ENCODE results near the gene DYRK1A. TPM values are rescaled to one million over a fixed set of nuclear protein-coding genes. Genes with fewer than 3 reads are reported as not detected.

The DYRK1A gene
- total and polyA plus RNA-seq, 3 experiments from 2014 or later, result 3.7 to 69.6 (median 66.1) TPM

DNA sequence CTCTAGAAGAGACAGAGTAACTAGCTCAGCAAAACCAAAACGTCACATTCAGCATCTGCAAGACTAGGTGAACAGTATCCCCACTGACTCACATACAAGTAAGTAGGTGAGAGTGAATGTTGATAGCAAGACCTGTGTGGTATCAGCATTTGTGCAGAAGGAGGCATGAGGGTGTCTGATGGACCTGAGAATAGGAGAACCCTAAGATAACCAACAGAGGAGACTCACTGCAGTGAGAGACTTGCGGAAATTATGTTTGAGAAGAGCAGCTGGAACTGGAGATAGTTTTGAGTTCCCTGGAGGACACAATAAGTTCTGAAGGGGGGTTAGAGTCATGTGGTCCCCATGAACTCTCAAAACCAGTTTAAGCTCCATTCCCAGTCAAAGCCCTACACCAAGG, 59.1 kb downstream of the DYRK1A start:
- H3K27ac Mint-ChIP-seq, result peak overlapping the region in 3 of 8 donors; percentile 0 to 21 (median 3)
- no peaks in the 10 kb centered on the region for H3K36me3 ChIP-seq (ENCODE audit: insufficient read depth, low read length)
- H3K4me3 ChIP-seq (ENCODE audit: low read length), result no peak overlapping the region
- POLR2A ChIA-PET, result no interaction called here
- H3K27me3 ChIP-seq (ENCODE audit: insufficient read depth, low read length, poor library complexity, severe bottlenecking), result no peaks in the 10 kb centered on the region
- CTCF ChIA-PET, result no interaction called here
- no peak overlapping the region for H3K27ac ChIP-seq (ENCODE audit: low read depth, low read length)
- H3K4me1 ChIP-seq (ENCODE audit: insufficient read depth, low read length), result peaks cover 14% of the 10 kb centered on the region
- H3K4me3 Mint-ChIP-seq, result peak overlapping the region in 1 of 7 donors; percentile 4
- H3K36me3 Mint-ChIP-seq, result peaks cover 0 to 66% (median 19%) of the 10 kb centered on the region in 3 donors
- no peak for DNase-seq
- H3K4me1 Mint-ChIP-seq, result peaks cover 62 to 90% (median 88%) of the 10 kb centered on the region in 3 donors
- H3K27me3 Mint-ChIP-seq, result no peaks in the 10 kb centered on the region
- H3K9me3 Mint-ChIP-seq, result no peaks in the 10 kb centered on the region
- H3K9me3 ChIP-seq (ENCODE audit: low read length), result no peaks in the 10 kb centered on the region

DNA sequence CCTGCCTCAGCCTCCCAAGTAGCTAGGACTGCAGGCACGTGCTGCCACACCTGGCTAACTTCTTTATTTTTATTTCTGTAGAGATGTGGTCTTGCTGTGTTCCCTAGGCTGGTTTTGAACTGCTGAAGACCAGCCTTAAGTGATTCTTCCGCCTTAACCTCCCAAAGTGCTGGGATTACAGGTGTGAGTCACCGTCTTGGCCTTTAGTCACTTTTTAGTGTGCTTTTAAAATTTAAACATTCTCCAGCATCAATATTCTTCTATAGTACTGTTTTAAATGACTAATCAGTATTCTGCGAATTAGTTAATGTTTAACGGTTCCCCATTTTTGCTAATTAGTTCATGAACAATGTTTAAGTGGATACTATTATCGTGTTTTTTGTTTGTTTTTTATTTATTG, 60.6 kb downstream of the DYRK1A start:
- POLR2A ChIA-PET, result no interaction called here
- peaks cover 0 to 68% (median 20%) of the 10 kb centered on the region in 3 donors for H3K36me3 Mint-ChIP-seq

DNA sequence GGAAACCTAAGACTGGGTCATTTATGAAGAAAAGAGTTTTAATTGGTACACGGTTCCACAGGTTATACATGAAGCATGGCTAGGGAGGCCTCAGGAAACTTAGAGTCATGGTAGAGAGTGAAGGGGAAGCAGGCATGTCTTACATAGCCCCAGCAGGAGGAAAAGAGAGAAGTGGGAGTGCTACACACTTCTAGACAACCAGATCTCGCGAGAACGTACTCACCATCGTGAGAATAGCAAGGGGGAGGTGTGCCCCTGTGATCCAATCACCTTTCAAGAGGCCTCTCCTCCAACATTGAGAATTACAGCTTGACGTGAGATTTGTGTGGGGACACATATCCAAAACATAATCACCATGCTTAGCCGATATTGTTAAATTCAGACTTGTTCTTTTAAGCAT, 62.8 kb downstream of the DYRK1A start:
- no peak for DNase-seq
- Histone ChIP-seq H3K4me1 (ENCODE audit: insufficient read depth, low read length) (peaks cover 29% of the 10 kb centered on the region), H3K27ac (ENCODE audit: low read depth, low read length) (no peak overlapping the region), H3K9me3 (ENCODE audit: low read length) (no peaks in the 10 kb centered on the region), H3K4me3 (ENCODE audit: low read length) (no peak overlapping the region), H3K27me3 (ENCODE audit: insufficient read depth, low read length, poor library complexity, severe bottlenecking) (no peaks in the 10 kb centered on the region), H3K36me3 (ENCODE audit: insufficient read depth, low read length) (no peaks in the 10 kb centered on the region)
- Mint-ChIP-seq H3K27ac (peak overlapping the region in 5 of 8 donors; percentile 44 to 67 (median 48)), H3K27me3 (no peaks in the 10 kb centered on the region), H3K9me3 (no peaks in the 10 kb centered on the region), H3K4me3 (peak overlapping the region in 1 of 7 donors; percentile 16), H3K36me3 (peaks cover 0 to 53% (median 21%) of the 10 kb centered on the region in 3 donors), H3K4me1 (peaks cover 68 to 89% (median 88%) of the 10 kb centered on the region in 3 donors)
- ChIA-PET POLR2A (no interaction called here), CTCF (no interaction called here)

More for the DNA sequence above, 60.6 kb downstream of the DYRK1A start:
- Histone ChIP-seq H3K36me3 (ENCODE audit: insufficient read depth, low read length) (no peaks in the 10 kb centered on the region), H3K4me1 (ENCODE audit: insufficient read depth, low read length) (peaks cover 22% of the 10 kb centered on the region), H3K4me3 (ENCODE audit: low read length) (no peak overlapping the region), H3K9me3 (ENCODE audit: low read length) (no peaks in the 10 kb centered on the region), H3K27me3 (ENCODE audit: insufficient read depth, low read length, poor library complexity, severe bottlenecking) (no peaks in the 10 kb centered on the region), H3K27ac (ENCODE audit: low read depth, low read length) (no peak overlapping the region)
- CTCF ChIA-PET, result no interaction called here
- DNase-seq, result no peak
- no peak overlapping the region for H3K4me3 Mint-ChIP-seq
- peak overlapping the region in 3 of 8 donors; percentile 19 to 77 (median 38) for H3K27ac Mint-ChIP-seq
- peaks cover 69 to 90% (median 89%) of the 10 kb centered on the region in 3 donors for H3K4me1 Mint-ChIP-seq
- no peaks in the 10 kb centered on the region for H3K9me3 Mint-ChIP-seq
- no peaks in the 10 kb centered on the region for H3K27me3 Mint-ChIP-seq

DNA sequence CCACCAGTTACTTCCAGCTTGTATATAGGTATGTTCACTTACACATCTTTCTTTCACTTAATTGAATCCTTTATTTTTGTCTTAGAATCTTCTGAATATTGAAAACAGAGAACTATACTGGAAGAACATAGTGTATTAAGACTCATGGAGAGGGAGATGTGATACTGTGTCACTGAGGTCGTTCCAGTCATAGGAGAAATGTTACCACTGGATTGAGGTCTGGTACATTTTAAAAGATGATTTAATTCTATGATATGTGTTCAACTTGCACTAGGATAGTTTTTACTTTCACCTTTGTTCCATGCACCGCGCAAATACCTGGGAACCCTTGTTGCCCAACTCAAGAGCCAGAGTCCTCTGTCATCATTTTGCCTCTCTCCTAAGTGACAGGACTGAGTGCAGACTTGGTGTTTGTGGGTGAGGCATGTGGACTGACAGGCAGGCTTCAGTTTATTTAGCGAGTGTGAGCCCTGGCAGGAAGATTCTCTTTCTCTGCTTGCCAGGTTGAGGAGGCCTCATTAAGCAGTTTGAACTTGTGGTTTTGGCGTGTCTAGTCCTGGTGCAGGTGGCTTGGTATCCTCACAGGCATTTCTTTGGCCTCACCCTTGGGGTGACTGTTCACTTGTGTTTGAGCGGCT, 63.7 kb downstream of the DYRK1A start:
- Histone ChIP-seq H3K27me3 (ENCODE audit: insufficient read depth, low read length, poor library complexity, severe bottlenecking) (no peaks in the 10 kb centered on the region), H3K4me1 (ENCODE audit: insufficient read depth, low read length) (peaks cover 38% of the 10 kb centered on the region), H3K36me3 (ENCODE audit: insufficient read depth, low read length) (no peaks in the 10 kb centered on the region), H3K27ac (ENCODE audit: low read depth, low read length) (no peak overlapping the region), H3K9me3 (ENCODE audit: low read length) (no peaks in the 10 kb centered on the region), H3K4me3 (ENCODE audit: low read length) (no peak overlapping the region)
- Mint-ChIP-seq H3K9me3 (no peaks in the 10 kb centered on the region), H3K4me3 (peak overlapping the region in 4 of 7 donors; percentile 10 to 65 (median 20)), H3K4me1 (peaks cover 66 to 82% (median 82%) of the 10 kb centered on the region in 3 donors), H3K27ac (peak overlapping the region; percentile 29 to 79 (median 71)), H3K27me3 (no peaks in the 10 kb centered on the region), H3K36me3 (peaks cover 0 to 49% (median 21%) of the 10 kb centered on the region in 3 donors)
- ChIA-PET CTCF (interaction anchor here (2.0 kb wide), 1 partner anchor 21 kb away, joined by 5 read pairs; no protein-coding TSS in a partner anchor), POLR2A (no interaction called here)
- DNase-seq, result no peak

DNA sequence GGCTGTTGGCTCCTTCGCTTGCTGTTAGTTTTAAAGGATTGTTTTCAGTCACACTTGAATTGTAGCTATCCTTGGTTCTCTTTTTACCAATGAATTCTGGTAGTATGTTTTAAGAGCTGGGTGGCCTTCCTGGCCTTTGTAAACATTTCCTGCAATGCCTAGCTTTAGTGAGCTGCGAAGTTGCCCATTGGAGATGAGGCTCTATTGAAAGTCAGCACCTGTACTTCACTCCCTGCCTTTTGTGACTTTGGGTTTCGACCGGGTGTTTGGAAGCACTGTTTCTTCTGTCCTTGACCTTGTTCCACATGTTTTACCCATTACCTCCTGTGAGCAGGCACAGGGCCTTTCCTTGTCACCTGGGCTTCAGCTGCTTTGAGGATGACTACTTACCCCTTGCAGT, 64.7 kb downstream of the DYRK1A start:
- ChIA-PET CTCF (interaction anchor here (2.0 kb wide), 1 partner anchor 22 kb away, joined by 5 read pairs; no protein-coding TSS in a partner anchor), POLR2A (no interaction called here)
- Mint-ChIP-seq H3K27ac (peak overlapping the region in 7 of 8 donors; percentile 12 to 80 (median 73)), H3K9me3 (no peaks in the 10 kb centered on the region), H3K4me3 (peak overlapping the region in 3 of 7 donors; percentile 6 to 65 (median 6)), H3K36me3 (peaks cover 0 to 41% (median 15%) of the 10 kb centered on the region in 3 donors), H3K4me1 (peaks cover 59 to 74% (median 72%) of the 10 kb centered on the region in 3 donors), H3K27me3 (no peaks in the 10 kb centered on the region)
- Histone ChIP-seq H3K27ac (ENCODE audit: low read depth, low read length) (no peak overlapping the region), H3K4me1 (ENCODE audit: insufficient read depth, low read length) (peaks cover 47% of the 10 kb centered on the region), H3K9me3 (ENCODE audit: low read length) (no peaks in the 10 kb centered on the region), H3K36me3 (ENCODE audit: insufficient read depth, low read length) (no peaks in the 10 kb centered on the region), H3K4me3 (ENCODE audit: low read length) (no peak overlapping the region), H3K27me3 (ENCODE audit: insufficient read depth, low read length, poor library complexity, severe bottlenecking) (no peaks in the 10 kb centered on the region)
- no peak for DNase-seq

DNA sequence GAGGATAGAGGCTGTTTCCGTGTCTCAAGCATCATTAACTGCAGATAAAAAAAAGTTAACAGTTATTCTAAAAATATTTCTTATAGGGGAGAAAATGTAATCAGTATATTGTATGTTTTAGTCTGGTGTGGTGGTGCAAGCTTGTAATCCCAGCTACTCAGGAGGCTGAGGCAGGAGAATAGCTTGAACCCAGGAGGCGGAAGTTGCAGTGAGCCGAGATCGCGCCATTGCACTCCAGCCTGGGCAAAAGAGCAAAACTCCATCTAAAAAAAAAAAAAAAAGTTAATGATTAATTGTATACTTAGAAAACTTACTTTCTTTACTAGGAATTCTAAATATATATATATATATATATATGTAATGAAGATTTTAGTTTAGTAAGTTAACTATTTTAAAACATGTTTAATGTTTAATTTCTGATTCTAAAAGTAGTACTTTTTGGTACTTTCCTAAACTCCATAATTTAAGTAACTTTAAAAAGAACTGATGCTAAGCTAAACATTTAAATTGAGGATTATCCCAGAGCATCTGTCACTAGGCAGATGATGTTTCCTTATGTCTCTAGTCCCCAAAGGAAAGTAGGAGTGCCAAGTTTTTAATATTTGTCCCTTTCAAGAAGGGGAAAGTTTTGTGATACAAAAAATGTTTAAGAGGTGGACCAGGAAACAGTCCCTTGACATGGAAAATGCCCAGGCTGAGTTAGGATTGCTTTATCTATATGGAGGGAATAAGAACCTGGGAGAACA, 66.3 kb downstream of the DYRK1A start:
- H3K27ac Mint-ChIP-seq, result peak overlapping the region in 3 of 8 donors; percentile 17 to 51 (median 44)
- no peak overlapping the region for H3K27ac ChIP-seq (ENCODE audit: low read depth, low read length)
- H3K4me3 Mint-ChIP-seq, result peak overlapping the region in 1 of 7 donors; percentile 1
- H3K4me3 ChIP-seq (ENCODE audit: low read length), result no peak overlapping the region
- H3K4me1 Mint-ChIP-seq, result peaks cover 60 to 62% (median 61%) of the 10 kb centered on the region in 3 donors
- CTCF ChIA-PET, result interaction anchor here (2.0 kb wide), 1 partner anchor 24 kb away, joined by 5 read pairs; no protein-coding TSS in a partner anchor
- H3K27me3 ChIP-seq (ENCODE audit: insufficient read depth, low read length, poor library complexity, severe bottlenecking), result no peaks in the 10 kb centered on the region
- no peaks in the 10 kb centered on the region for H3K9me3 ChIP-seq (ENCODE audit: low read length)
- no peaks in the 10 kb centered on the region for H3K27me3 Mint-ChIP-seq
- POLR2A ChIA-PET, result no interaction called here
- no peak for DNase-seq
- H3K4me1 ChIP-seq (ENCODE audit: insufficient read depth, low read length), result peaks cover 63% of the 10 kb centered on the region
- no peaks in the 10 kb centered on the region for H3K9me3 Mint-ChIP-seq
- peaks cover 0 to 34% (median 14%) of the 10 kb centered on the region in 3 donors for H3K36me3 Mint-ChIP-seq
- no peaks in the 10 kb centered on the region for H3K36me3 ChIP-seq (ENCODE audit: insufficient read depth, low read length)

DNA sequence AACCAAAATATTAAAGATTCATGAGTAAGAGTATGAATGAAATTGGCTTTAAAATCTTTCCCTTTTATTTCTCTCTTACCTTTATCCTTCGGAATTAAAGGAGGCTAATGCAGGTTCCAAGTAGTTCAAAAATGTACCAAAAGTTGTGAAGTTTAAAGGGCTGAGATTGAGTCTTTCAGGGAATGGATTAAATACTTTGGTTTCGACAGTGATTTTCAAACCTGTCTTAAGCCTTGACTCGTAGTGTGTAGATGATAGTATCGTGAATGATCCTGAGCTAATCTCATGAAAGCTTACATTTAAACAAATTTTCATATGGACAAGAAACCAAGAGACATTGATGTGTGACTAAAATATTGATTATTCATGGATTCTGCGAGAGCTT, 66.9 kb downstream of the DYRK1A start:
- ChIA-PET CTCF (no interaction called here), POLR2A (no interaction called here)
- no peaks in the 10 kb centered on the region for H3K9me3 Mint-ChIP-seq
- Histone ChIP-seq H3K27me3 (ENCODE audit: insufficient read depth, low read length, poor library complexity, severe bottlenecking) (no peaks in the 10 kb centered on the region), H3K4me3 (ENCODE audit: low read length) (no peak overlapping the region), H3K9me3 (ENCODE audit: low read length) (no peaks in the 10 kb centered on the region), H3K4me1 (ENCODE audit: insufficient read depth, low read length) (peaks cover 68% of the 10 kb centered on the region), H3K36me3 (ENCODE audit: insufficient read depth, low read length) (no peaks in the 10 kb centered on the region), H3K27ac (ENCODE audit: low read depth, low read length) (no peak overlapping the region)
- H3K36me3 Mint-ChIP-seq, result peaks cover 0 to 29% (median 10%) of the 10 kb centered on the region in 3 donors
- peak overlapping the region in 4 of 8 donors; percentile 14 to 92 (median 38) for H3K27ac Mint-ChIP-seq
- H3K4me3 Mint-ChIP-seq, result no peak overlapping the region
- H3K27me3 Mint-ChIP-seq, result no peaks in the 10 kb centered on the region
- no peak for DNase-seq
- peaks cover 55 to 61% (median 57%) of the 10 kb centered on the region in 3 donors for H3K4me1 Mint-ChIP-seq

DNA sequence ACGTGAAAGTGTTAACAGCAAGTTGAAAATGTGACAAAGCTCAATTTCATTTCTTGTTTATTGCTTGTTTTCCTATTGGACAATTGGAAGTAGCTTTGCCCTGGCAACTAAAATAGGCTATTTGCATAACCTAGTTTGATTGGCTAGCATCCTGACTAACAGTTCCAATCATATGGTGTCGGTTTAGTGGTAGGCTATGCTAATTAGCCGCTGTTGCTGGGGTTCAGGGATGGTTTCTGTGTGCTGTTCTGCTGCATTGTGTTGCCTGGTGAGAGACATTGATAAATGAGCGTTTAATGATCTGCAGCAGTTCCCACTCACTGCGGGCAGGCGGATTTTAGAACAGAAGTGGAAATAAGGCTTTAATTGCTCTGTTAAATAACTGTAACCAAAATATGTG, 68.5 kb downstream of the DYRK1A start:
- Histone ChIP-seq H3K27me3 (ENCODE audit: insufficient read depth, low read length, poor library complexity, severe bottlenecking) (no peaks in the 10 kb centered on the region), H3K36me3 (ENCODE audit: insufficient read depth, low read length) (no peaks in the 10 kb centered on the region), H3K27ac (ENCODE audit: low read depth, low read length) (no peak overlapping the region), H3K4me3 (ENCODE audit: low read length) (peak overlapping the region; percentile 2), H3K9me3 (ENCODE audit: low read length) (no peaks in the 10 kb centered on the region), H3K4me1 (ENCODE audit: insufficient read depth, low read length) (peaks cover 65% of the 10 kb centered on the region)
- ChIA-PET POLR2A (interaction anchor here (0.6 to 0.9 kb wide), 3 partner anchors 24 to 1278 kb away, joined by 3 read pairs; partner anchors contain the start of genes DOP1B and VPS26C), CTCF (interaction anchor here (1.0 kb wide), 2 partner anchors 28 to 69 kb away, joined by 3 read pairs; partner anchors contain the start of gene DYRK1A)
- H3K27me3 Mint-ChIP-seq, result no peaks in the 10 kb centered on the region
- H3K4me1 Mint-ChIP-seq, result peaks cover 39 to 60% (median 40%) of the 10 kb centered on the region in 3 donors
- H3K4me3 Mint-ChIP-seq, result no peak overlapping the region
- DNase-seq, result peak; percentile 16 to 78 (median 61)
- no peaks in the 10 kb centered on the region for H3K9me3 Mint-ChIP-seq
- H3K27ac Mint-ChIP-seq, result no peak overlapping the region
- peaks cover 0 to 19% (median 5%) of the 10 kb centered on the region in 3 donors for H3K36me3 Mint-ChIP-seq

Data from CD8-positive, alpha-beta memory T cell (primary cell).